Raji (cell line): ENCODE data around the gene SLC25A19.

Experiments
- POLR2A ChIP-seq: IDR thresholded peaks from 2 replicates; pipeline ENCODE4 v1.6.1; 2011; ENCODE audit warnings: low read depth, low read length, control low read depth; ENCODE audit not compliant: insufficient read depth

The SLC25A19 gene

GRCh38 chr17:75277664-75278071 lies 11.6 kb downstream of the SLC25A19 start:
- no peak for TF ChIP-seq POLR2A

- no peak for TF ChIP-seq POLR2A
Observed at GRCh38 chr17:75273977-75274708, 15.1 kb downstream of the SLC25A19 start.

- no peak for TF ChIP-seq POLR2A
Observed at GRCh38 chr17:75272848-75273184, 16.4 kb downstream of the SLC25A19 start.

- peak; percentile 42; the same call in 1 of the 2 replicates for TF ChIP-seq POLR2A
Observed at GRCh38 chr17:75271955-75272847, 17.0 kb downstream of the SLC25A19 start.

- TF ChIP-seq POLR2A: peak; percentile 75
Observed at GRCh38 chr17:75271233-75271954, 17.8 kb downstream of the SLC25A19 start.

GRCh38 chr17:75270966-75271232 lies 18.3 kb downstream of the SLC25A19 start, which contains the start of gene MIF4GD:
TSS of gene MIF4GD (minus strand) at chr17:75271231. CDS start at chr17:75270195, 1,036 bp downstream.
- TF ChIP-seq POLR2A: no peak; the same call in 1 of the 2 replicates

GRCh38 chr17:75270218-75270965 lies 18.8 kb downstream of the SLC25A19 start:
- peak; percentile 41; the same call in 1 of the 2 replicates for TF ChIP-seq POLR2A

GRCh38 chr17:75269844-75270217 lies 19.4 kb downstream of the SLC25A19 start:
- no peak for TF ChIP-seq POLR2A

GRCh38 chr17:75267411-75268232 lies 21.6 kb downstream of the SLC25A19 start:
- TF ChIP-seq POLR2A: peak; percentile 53

GRCh38 chr17:75267153-75267410 lies 22.2 kb downstream of the SLC25A19 start:
- no peak for TF ChIP-seq POLR2A

GRCh38 chr17:75266316-75267152 lies 22.7 kb downstream of the SLC25A19 start:
- no peak for TF ChIP-seq POLR2A

- TF ChIP-seq POLR2A: no peak
Observed at GRCh38 chr17:75265614-75266315, 23.5 kb downstream of the SLC25A19 start.

GRCh38 chr17:75263055-75263454 lies 26.2 kb downstream of the SLC25A19 start:
- TF ChIP-seq POLR2A: no peak
